HUES64 (cell line): ENCODE measurements around the gene SPTBN5.

Experiments used
- H3K27ac ChIP-seq: 2 replicates; pipeline ENCODE4 v1.7.0; 2013; ENCODE audit warnings: low read depth, low read length, inconsistent platforms
- H3K27me3 ChIP-seq: 2 replicates; pipeline ENCODE4 v1.6.1; 2013; ENCODE audit warnings: mild to moderate bottlenecking, low read length; ENCODE audit not compliant: insufficient read depth
- H3K36me3 ChIP-seq: 2 replicates; pipeline ENCODE4 v1.6.1; 2013; ENCODE audit warnings: mild to moderate bottlenecking, low read length; ENCODE audit not compliant: insufficient read depth
- H3K4me1 ChIP-seq: 2 replicates; pipeline ENCODE4 v1.6.1; 2013; ENCODE audit warnings: mild to moderate bottlenecking, low read length, moderate library complexity; ENCODE audit not compliant: insufficient read depth
- H3K4me3 ChIP-seq: 2 replicates; pipeline ENCODE4 v1.5.1; 2013; ENCODE audit warnings: mild to moderate bottlenecking, low read length, moderate library complexity
- H3K9ac ChIP-seq: 2 replicates; pipeline ENCODE4 v1.6.1; 2013; ENCODE audit warnings: mild to moderate bottlenecking, low read depth, low read length
- H3K9me3 ChIP-seq: 2 replicates; pipeline ENCODE4 v1.6.1; 2013; ENCODE audit warnings: low read depth, low read length; ENCODE audit not compliant: insufficient read depth
- WGBS: fragments of 150-250, 120-280 bp; methylation state at CpG from one replicate; pipeline ENCODE4 v1.1.7; 2013; ENCODE audit warnings: missing lambda C conversion rate; 5-methylcytosine and 5-hydroxymethylcytosine counted together

Gene SPTBN5

GRCh38 chr15:41851167-41851523 is 42.7 kb downstream of the SPTBN5 start:
- Histone ChIP-seq H3K9me3 (no peaks in the 10 kb centered on the region), H3K36me3 (peaks cover 21% of the 10 kb centered on the region), H3K27me3 (no peaks in the 10 kb centered on the region), H3K27ac (no peak overlapping the region), H3K4me3 (no peak overlapping the region), H3K9ac (no peak overlapping the region), H3K4me1 (0 out of 2 replicates have a peak, but pooled peaks cover 2% of the 10 kb centered on the region)
- WGBS, result 86% methylated on average over 11 of the region's 11 CpGs

GRCh38 chr15:41850482-41851166 is 43.2 kb downstream of the SPTBN5 start:
- WGBS, result 89% methylated on average over 16 of the region's 16 CpGs
- Histone ChIP-seq H3K4me3 (no peak overlapping the region), H3K36me3 (peaks cover 24% of the 10 kb centered on the region), H3K4me1 (0 out of 2 replicates have a peak, but pooled peaks cover 2% of the 10 kb centered on the region), H3K9ac (no peak overlapping the region), H3K27me3 (no peaks in the 10 kb centered on the region), H3K27ac (no peak overlapping the region), H3K9me3 (no peaks in the 10 kb centered on the region)

- Histone ChIP-seq H3K9me3 (no peaks in the 10 kb centered on the region), H3K4me1 (no peaks in the 10 kb centered on the region), H3K4me3 (no peak overlapping the region), H3K27ac (no peak overlapping the region), H3K36me3 (peaks cover 24% of the 10 kb centered on the region), H3K9ac (no peak overlapping the region), H3K27me3 (no peaks in the 10 kb centered on the region)
- 85% methylated on average over 8 of the region's 8 CpGs for WGBS
Measured at GRCh38 chr15:41849861-41850260, 44.0 kb downstream of the SPTBN5 start.

GRCh38 chr15:41849204-41849603 is 44.6 kb downstream of the SPTBN5 start:
- Histone ChIP-seq H3K36me3 (peaks cover 24% of the 10 kb centered on the region), H3K4me1 (no peaks in the 10 kb centered on the region), H3K9ac (no peak overlapping the region), H3K27me3 (no peaks in the 10 kb centered on the region), H3K27ac (no peak overlapping the region), H3K9me3 (no peaks in the 10 kb centered on the region), H3K4me3 (no peak overlapping the region)
- WGBS, result 90% methylated on average over 6 of the region's 6 CpGs

GRCh38 chr15:41848631-41849030 is 45.2 kb downstream of the SPTBN5 start:
- H3K9ac ChIP-seq, result no peak overlapping the region
- H3K4me3 ChIP-seq, result no peak overlapping the region
- no peaks in the 10 kb centered on the region for H3K9me3 ChIP-seq
- 94% methylated on average over 9 of the region's 10 CpGs for WGBS
- H3K4me1 ChIP-seq, result no peaks in the 10 kb centered on the region
- H3K36me3 ChIP-seq, result peaks cover 24% of the 10 kb centered on the region
- no peak overlapping the region for H3K27ac ChIP-seq
- no peaks in the 10 kb centered on the region for H3K27me3 ChIP-seq

- WGBS, result 96% methylated on average over 9 of the region's 9 CpGs
- H3K36me3 ChIP-seq, result peaks cover 24% of the 10 kb centered on the region
- no peak overlapping the region for H3K9ac ChIP-seq
- H3K4me3 ChIP-seq, result no peak overlapping the region
- no peaks in the 10 kb centered on the region for H3K9me3 ChIP-seq
- H3K27ac ChIP-seq, result no peak overlapping the region
- no peaks in the 10 kb centered on the region for H3K27me3 ChIP-seq
- H3K4me1 ChIP-seq, result no peaks in the 10 kb centered on the region
Measured at GRCh38 chr15:41847981-41848380, 45.9 kb downstream of the SPTBN5 start.

GRCh38 chr15:41847206-41847605 is 46.6 kb downstream of the SPTBN5 start:
- Histone ChIP-seq H3K4me3 (no peak overlapping the region), H3K9ac (no peak overlapping the region), H3K36me3 (peaks cover 24% of the 10 kb centered on the region), H3K27me3 (no peaks in the 10 kb centered on the region), H3K4me1 (no peaks in the 10 kb centered on the region), H3K9me3 (no peaks in the 10 kb centered on the region), H3K27ac (no peak overlapping the region)
- 92% methylated on average over 14 of the region's 14 CpGs for WGBS

GRCh38 chr15:41844814-41845213 is 49.0 kb downstream of the SPTBN5 start:
- 88% methylated on average over 12 of the region's 12 CpGs for WGBS
- Histone ChIP-seq H3K4me1 (no peaks in the 10 kb centered on the region), H3K4me3 (no peak overlapping the region), H3K36me3 (peaks cover 24% of the 10 kb centered on the region), H3K9me3 (no peaks in the 10 kb centered on the region), H3K27ac (no peak overlapping the region), H3K9ac (no peak overlapping the region), H3K27me3 (no peaks in the 10 kb centered on the region)

- H3K4me1 ChIP-seq, result no peaks in the 10 kb centered on the region
- H3K9ac ChIP-seq, result no peak overlapping the region
- no peaks in the 10 kb centered on the region for H3K27me3 ChIP-seq
- no peak overlapping the region for H3K4me3 ChIP-seq
- H3K36me3 ChIP-seq, result peaks cover 24% of the 10 kb centered on the region
- H3K9me3 ChIP-seq, result no peaks in the 10 kb centered on the region
- H3K27ac ChIP-seq, result no peak overlapping the region
- 86% methylated on average over 10 of the region's 10 CpGs for WGBS
Measured at GRCh38 chr15:41843571-41843970, 50.3 kb downstream of the SPTBN5 start.

- H3K9ac ChIP-seq, result no peak overlapping the region
- H3K4me1 ChIP-seq, result no peaks in the 10 kb centered on the region
- WGBS, result 81% methylated on average over 12 of the region's 12 CpGs
- no peaks in the 10 kb centered on the region for H3K9me3 ChIP-seq
- no peak overlapping the region for H3K4me3 ChIP-seq
- H3K27ac ChIP-seq, result no peak overlapping the region
- peaks cover 13% of the 10 kb centered on the region for H3K36me3 ChIP-seq
- H3K27me3 ChIP-seq, result no peaks in the 10 kb centered on the region
Measured at GRCh38 chr15:41842229-41842628, 51.6 kb downstream of the SPTBN5 start.

- Histone ChIP-seq H3K4me1 (no peaks in the 10 kb centered on the region), H3K9ac (no peak overlapping the region), H3K4me3 (no peak overlapping the region), H3K9me3 (no peaks in the 10 kb centered on the region), H3K27me3 (no peaks in the 10 kb centered on the region), H3K36me3 (0 out of 2 replicates have a peak, but pooled peaks cover 3% of the 10 kb centered on the region), H3K27ac (no peak overlapping the region)
- WGBS, result 95% methylated on average over 10 of the region's 10 CpGs
Measured at GRCh38 chr15:41841131-41841530, 52.7 kb downstream of the SPTBN5 start.

- no peaks in the 10 kb centered on the region for H3K36me3 ChIP-seq
- H3K4me3 ChIP-seq, result no peak overlapping the region
- 91% methylated on average over 15 of the region's 15 CpGs for WGBS
- H3K4me1 ChIP-seq, result no peaks in the 10 kb centered on the region
- H3K9ac ChIP-seq, result no peak overlapping the region
- no peak overlapping the region for H3K27ac ChIP-seq
- no peaks in the 10 kb centered on the region for H3K9me3 ChIP-seq
- H3K27me3 ChIP-seq, result no peaks in the 10 kb centered on the region
Measured at GRCh38 chr15:41840673-41841072, 53.2 kb downstream of the SPTBN5 start.
